PFSK-1 (cell line): ENCODE measurements around the gene PCLAF.
A peak's percentile ranks its signal among the peaks of the same experiment; 100 is the strongest.

Experiments used
- FOXP2 ChIP-seq: optimal IDR thresholded peaks from 2 replicates; pipeline ENCODE3; 2011; ENCODE audit warnings: borderline replicate concordance, control low read depth, inconsistent platforms; ENCODE audit not compliant: insufficient read depth; ENCODE audit errors: extremely low read length, extremely low read depth
- POLR2AphosphoS5 ChIP-seq: IDR thresholded peaks from 2 replicates; pipeline ENCODE4 v1.6.1; 2012; ENCODE audit warnings: low read depth, mild to moderate bottlenecking, control low read depth, low read length, moderate library complexity
- REST ChIP-seq, 2 experiments: IDR thresholded peaks; 2 replicates each; pipeline versions ENCODE4 v1.6.1 to v1.8.0; 2011 to 2012; ENCODE audit warnings: low read depth in 2 of 2, low read length in 2 of 2, control low read depth in 1 of 2, inconsistent platforms in 1 of 2, mild to moderate bottlenecking in 1 of 2, moderate library complexity in 1 of 2; ENCODE audit not compliant: insufficient read depth in 1 of 2
- SIN3A ChIP-seq: IDR thresholded peaks from 2 replicates; pipeline ENCODE4 v1.6.1; 2012; ENCODE audit warnings: mild to moderate bottlenecking, low read length, moderate library complexity, borderline replicate concordance; ENCODE audit not compliant: insufficient read depth
- TAF1 ChIP-seq: IDR thresholded peaks from 2 replicates; pipeline ENCODE4 v1.6.1; 2012; ENCODE audit warnings: low read length, control low read depth, borderline replicate concordance; ENCODE audit not compliant: insufficient read depth

Gene PCLAF

DNA sequence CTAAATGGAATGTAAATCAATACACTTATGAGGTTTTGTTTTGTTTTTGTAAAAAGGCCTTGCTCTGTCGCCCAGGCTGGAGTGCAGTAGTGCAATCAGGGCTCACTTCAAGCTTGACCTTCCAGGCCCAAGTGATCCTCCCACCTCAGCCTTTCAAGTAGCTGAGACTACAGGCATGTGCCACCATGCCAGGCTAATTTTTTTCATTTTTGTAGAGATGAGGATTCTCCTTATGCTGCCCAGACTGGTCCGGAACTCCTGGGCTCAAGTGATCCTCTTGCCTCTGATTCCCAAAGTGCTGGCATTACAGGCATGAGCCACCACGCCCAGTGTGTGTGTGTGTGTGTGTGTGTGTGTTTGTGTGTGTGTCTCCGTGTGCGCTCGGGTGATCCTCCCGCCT is 5.0 kb upstream of the PCLAF start:
- TF ChIP-seq REST (IDR thresholded peaks at IDR 0.05; ENCODE audit: insufficient read depth in 1 of 2, low read depth in 2 of 2, low read length in 2 of 2) (no peak), TAF1 (no peak), FOXP2 (no peak), POLR2AphosphoS5 (no peak), SIN3A (no peak)

- TF ChIP-seq TAF1 (no peak), POLR2AphosphoS5 (no peak)
Observed at GRCh38 chr15:64383760-64384159, 2.5 kb upstream of the PCLAF start.

DNA sequence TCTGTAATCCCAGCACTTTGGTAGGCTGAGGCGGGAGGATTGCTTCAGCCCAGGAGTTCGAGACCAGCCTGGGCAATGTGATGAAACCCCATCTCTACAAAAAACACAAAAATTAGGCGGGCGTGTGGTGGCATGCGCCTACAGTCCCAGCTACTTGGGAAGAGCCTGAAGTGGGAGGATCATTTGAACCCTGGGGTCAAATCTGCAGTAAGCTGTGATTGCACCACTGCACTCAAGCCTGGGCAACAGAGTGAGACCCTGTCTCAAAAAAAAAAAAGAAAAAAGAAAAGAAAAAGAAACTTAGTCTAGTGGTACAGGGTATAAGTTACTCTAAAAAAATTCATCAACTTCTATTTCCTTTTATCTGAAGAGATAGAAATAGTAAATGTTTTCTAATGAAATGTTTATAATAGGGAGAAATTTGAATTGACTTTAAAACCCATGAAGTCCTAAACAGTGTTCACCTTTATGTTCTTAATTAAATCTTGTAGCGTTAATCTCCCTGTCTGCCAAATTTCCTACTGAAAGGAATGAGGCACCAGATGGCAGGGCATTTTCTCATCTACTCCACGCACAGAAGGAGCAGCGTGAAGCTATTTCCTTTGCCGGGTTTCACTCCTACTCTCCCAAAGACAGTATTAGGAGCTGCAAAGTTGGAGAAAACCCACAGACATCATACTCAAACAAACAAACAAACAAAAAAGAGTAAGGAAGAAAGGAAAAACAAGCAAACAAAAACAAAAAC is 1.9 kb downstream of the PCLAF start:
- peak; percentile 60; the same call in 1 of the 2 replicates for TF ChIP-seq SIN3A
- TF ChIP-seq POLR2AphosphoS5: no peak

- TF ChIP-seq REST (IDR thresholded peaks at IDR 0.05; ENCODE audit: insufficient read depth in 1 of 2, low read depth in 2 of 2, low read length in 2 of 2) (no peak), TAF1 (no peak), FOXP2 (no peak), POLR2AphosphoS5 (no peak), SIN3A (no peak)
Observed at GRCh38 chr15:64373360-64373759, 7.9 kb downstream of the PCLAF start.

- TF ChIP-seq REST (IDR thresholded peaks at IDR 0.05; ENCODE audit: insufficient read depth in 1 of 2, low read depth in 2 of 2, low read length in 2 of 2): no peak
- TF ChIP-seq SIN3A: no peak
- no peak for TF ChIP-seq POLR2AphosphoS5
- TF ChIP-seq TAF1: no peak
- no peak for TF ChIP-seq FOXP2
Observed at GRCh38 chr15:64369078-64369607, 12.1 kb downstream of the PCLAF start.

DNA sequence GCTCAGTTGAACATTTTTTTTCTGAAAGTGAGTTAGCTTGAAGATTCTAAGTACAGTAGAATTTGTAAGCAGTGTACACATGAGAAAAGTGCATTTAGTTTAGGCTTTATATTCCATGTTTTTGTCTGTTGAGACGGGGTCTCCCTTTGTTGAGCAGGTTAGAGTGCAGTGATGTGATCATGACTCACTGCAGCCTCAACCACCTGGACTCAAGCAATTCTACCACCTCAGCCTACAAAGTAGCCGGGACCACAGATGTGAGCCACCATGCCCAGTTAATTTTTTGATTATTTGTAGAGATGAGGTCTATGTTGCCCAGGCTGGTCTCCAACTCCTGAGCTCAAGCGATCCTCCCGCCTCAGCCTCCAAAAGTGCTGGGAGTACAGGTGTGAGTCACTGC is 20.0 kb downstream of the PCLAF start:
- no peak for TF ChIP-seq POLR2AphosphoS5
- no peak for TF ChIP-seq REST (IDR thresholded peaks at IDR 0.05; ENCODE audit: insufficient read depth in 1 of 2, low read depth in 2 of 2, low read length in 2 of 2)
- TF ChIP-seq SIN3A: no peak
- TF ChIP-seq FOXP2: no peak
- TF ChIP-seq TAF1: no peak
